ENCODE measurements around the gene CASP8AP2.
"Not testable (repeated sequence)": the region's sequence is repeated elsewhere in the genome, so short reads cannot be mapped to it uniquely, and the experiment has no call there.

Gene CASP8AP2

DNA sequence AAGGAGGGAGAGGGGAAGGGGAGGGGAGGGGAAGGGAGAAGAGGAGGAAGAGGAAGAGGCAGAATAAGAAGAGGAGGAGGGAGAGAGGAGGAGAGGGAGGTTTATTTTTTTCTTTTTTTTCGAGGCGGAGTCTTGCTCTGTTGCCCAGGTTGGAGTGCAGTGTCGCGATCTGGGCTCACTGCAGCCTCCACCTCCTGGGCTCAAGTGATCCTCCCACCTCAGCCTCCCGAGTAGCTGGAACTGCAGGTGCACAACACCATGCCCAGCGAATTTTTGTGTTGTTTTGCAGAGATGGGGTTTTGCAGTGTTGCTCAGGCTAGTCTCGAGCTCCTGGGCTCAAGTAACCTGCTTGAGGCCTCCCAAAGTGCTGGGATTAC lies 58.4 kb downstream of the CASP8AP2 start:
- H3K27ac ChIP-seq, result no peak overlapping the region
- TF ChIP-seq ZFX (IDR thresholded peaks at IDR 0.05; ENCODE audit: borderline replicate concordance) (no peak), CTCF (IDR thresholded peaks at IDR 0.05) (no peak)

- H3K27ac ChIP-seq, result no peak overlapping the region
These were observed 59.2 kb downstream of the CASP8AP2 start for GRCh38 chr6:89888871-89889270.

GRCh38 chr6:89890845-89891528 lies 61.3 kb downstream of the CASP8AP2 start:
- not testable (repeated sequence) for H3K27ac ChIP-seq

More at GRCh38 chr6:89888871-89889270, 59.2 kb downstream of the CASP8AP2 start:
- TF ChIP-seq ZFX (IDR thresholded peaks at IDR 0.05; ENCODE audit: borderline replicate concordance) (no peak), CTCF (IDR thresholded peaks at IDR 0.05) (no peak)

GRCh38 chr6:89892577-89892976 lies 62.9 kb downstream of the CASP8AP2 start:
- TF ChIP-seq CTCF (IDR thresholded peaks at IDR 0.05), result peak; percentile 35
- H3K27ac ChIP-seq, result not testable (repeated sequence)

GRCh38 chr6:89894169-89894568 lies 64.5 kb downstream of the CASP8AP2 start, which contains the start of gene GJA10:
Gene GJA10 (plus strand): TSS chr6:89894469. CDS start chr6:89894469, 0 bp downstream.
- TF ChIP-seq CTCF (IDR thresholded peaks at IDR 0.05) (no peak), ZFX (IDR thresholded peaks at IDR 0.05; ENCODE audit: borderline replicate concordance) (no peak)
- H3K27ac ChIP-seq, result no peak within 1 kb of the TSS

- no peak overlapping the region for H3K27ac ChIP-seq
- TF ChIP-seq ZFX (IDR thresholded peaks at IDR 0.05; ENCODE audit: borderline replicate concordance) (no peak), CTCF (IDR thresholded peaks at IDR 0.05) (no peak)
These were observed 65.7 kb downstream of the CASP8AP2 start for GRCh38 chr6:89895276-89895874.

DNA sequence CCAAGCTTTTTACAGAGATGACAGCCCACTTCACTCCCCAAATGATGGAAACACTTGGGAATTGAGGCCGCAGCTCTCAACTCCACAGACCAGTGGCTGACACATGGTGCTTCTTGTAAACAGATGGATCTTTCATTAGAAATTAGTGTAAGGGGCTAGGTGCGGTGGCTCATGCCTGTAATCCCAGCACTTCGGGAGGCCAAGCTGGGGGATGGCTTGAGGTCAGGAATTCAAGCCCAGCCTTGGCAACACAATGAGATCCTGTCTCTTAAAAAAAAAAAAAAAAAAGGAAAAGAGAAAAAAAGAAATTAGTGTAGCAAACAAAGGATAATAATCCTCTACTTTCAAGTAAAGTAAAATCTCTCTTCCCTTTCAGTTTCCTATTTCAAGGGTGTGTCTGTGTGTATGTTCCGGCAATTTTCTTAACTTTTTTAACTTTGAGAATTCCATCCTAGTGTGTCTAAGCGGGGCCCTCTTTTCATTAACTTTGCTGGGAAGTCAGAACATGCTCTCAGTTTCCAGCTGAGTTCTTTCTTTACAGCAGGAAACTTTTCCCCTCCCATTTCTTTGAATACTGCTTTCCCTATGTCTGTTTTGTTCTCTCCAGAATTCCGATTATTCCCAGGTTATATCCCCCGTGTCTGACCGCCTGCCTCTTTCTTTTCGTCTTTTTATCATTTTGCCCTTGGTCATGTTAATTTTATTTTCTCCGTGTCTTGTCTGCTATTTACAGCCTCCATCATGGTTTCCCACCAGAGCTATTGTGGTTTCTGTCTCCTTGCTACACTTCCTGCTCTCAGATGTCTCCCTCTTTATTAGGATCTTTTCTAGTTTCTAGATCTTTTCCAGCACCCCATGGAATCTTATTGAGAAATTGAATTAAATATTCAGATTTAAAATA lies 80.6 kb downstream of the CASP8AP2 start:
- not testable (repeated sequence) for H3K27ac ChIP-seq

GRCh38 chr6:89910902-89911240 lies 81.2 kb downstream of the CASP8AP2 start:
- no peak overlapping the region for H3K27ac ChIP-seq

More at GRCh38 chr6:89910902-89911240, 81.2 kb downstream of the CASP8AP2 start:
- TF ChIP-seq CTCF (IDR thresholded peaks at IDR 0.05), result no peak
- TF ChIP-seq ZFX (IDR thresholded peaks at IDR 0.05; ENCODE audit: borderline replicate concordance), result no peak
